SK-N-SH treated with all-trans-retinoic acid at 6 μM for 48 hours (cell line): ENCODE measurements around the gene UBASH3B.

ENCODE experiments used
- ARNTL ChIP-seq: fragments of 450-650 bp; formaldehyde crosslinking; IDR thresholded peaks from 2 replicates; pipeline ENCODE4 v1.5.0; 2020; ENCODE audit warnings: low read depth, mild to moderate bottlenecking, moderate library complexity, borderline replicate concordance
- ESRRG ChIP-seq: fragments of 250-450 bp; sonication (Bioruptor Pico); IDR thresholded peaks from 2 replicates; pipeline ENCODE4 v1.6.1; 2021; ENCODE audit warnings: mild to moderate bottlenecking
- PATZ1 ChIP-seq: fragments of 250-450 bp; sonication (Bioruptor Pico); IDR thresholded peaks from 2 replicates; pipeline ENCODE4 v1.8.0; 2020; ENCODE audit warnings: mild to moderate bottlenecking, moderate library complexity, borderline replicate concordance
- POU6F1 ChIP-seq: fragments of 250-450 bp; sonication (Bioruptor Pico); IDR thresholded peaks from 2 replicates; pipeline ENCODE4 v1.8.0; 2021; ENCODE audit warnings: low read depth, mild to moderate bottlenecking, moderate library complexity, borderline replicate concordance
- RARB ChIP-seq: fragments of 250-450 bp; sonication (Bioruptor Pico); IDR thresholded peaks from 2 replicates; pipeline ENCODE4 v1.8.0; 2021; ENCODE audit warnings: mild to moderate bottlenecking, moderate library complexity
- SNAI2 ChIP-seq: fragments of 250-450 bp; sonication (Bioruptor Pico); IDR thresholded peaks from 2 replicates; pipeline ENCODE4 v1.5.0; 2020; ENCODE audit warnings: mild to moderate bottlenecking, moderate library complexity

GRCh38 chr11:122707111-122707510 is 51.6 kb downstream of the UBASH3B start:
- TF ChIP-seq SNAI2 (CRISPR knock-in tag), result no peak
- no peak for TF ChIP-seq POU6F1 (CRISPR knock-in tag)
- TF ChIP-seq ESRRG (CRISPR knock-in tag), result no peak
- TF ChIP-seq RARB (CRISPR knock-in tag), result no peak
- TF ChIP-seq PATZ1, result no peak
- no peak for TF ChIP-seq ARNTL
